Measurements from ENCODE around the gene SLC25A52.

GRCh38 chr18:31746396-31746795 lies 14.3 kb downstream of the SLC25A52 start:
- TF ChIP-seq CTCF (conservative IDR thresholded peaks at IDR 0.05; ENCODE audit: low read length) (no peak), EZH2phosphoT487 (IDR thresholded peaks at IDR 0.05; ENCODE audit: borderline replicate concordance) (no peak)
